ENCODE data around the gene IQCM. TPM values are rescaled to one million over a fixed set of nuclear protein-coding genes. Genes with fewer than 3 reads are reported as not detected.

The IQCM gene
- total and polyA plus RNA-seq, 10 of the 15 experiments (the other 5 are each of a cell fraction or from before 2014, with no cell fraction given) = not detected

- TF ChIP-seq CREM (IDR thresholded peaks at IDR 0.05; ENCODE audit: low read depth) (no peak), KAT2A (conservative IDR thresholded peaks at IDR 0.05; ENCODE audit: control insufficient read depth, low read depth, low read length) (no peak), MLLT1 (IDR thresholded peaks at IDR 0.05) (0 out of 2 replicates have a peak, but pooled peaks have one; percentile 23), TCF3 (IDR thresholded peaks at IDR 0.05; ENCODE audit: borderline replicate concordance, insufficient read depth, low read depth, low read length) (no peak), ATF7 (IDR thresholded peaks at IDR 0.05; ENCODE audit: low read depth) (peak; percentile 52), MAX (IDR thresholded peaks at IDR 0.05; ENCODE audit: low read depth, low read length) (peak; percentile 86; the same call in 1 of the 2 replicates), PAX5 (IDR thresholded peaks at IDR 0.05; ENCODE audit: borderline replicate concordance, low read depth, low read length) (no peak), EED (IDR thresholded peaks at IDR 0.05; ENCODE audit: low read depth) (no peak), KDM1A (IDR thresholded peaks at IDR 0.05; ENCODE audit: borderline replicate concordance) (no peak), USF1 (IDR thresholded peaks at IDR 0.05; ENCODE audit: borderline replicate concordance, extremely low read length, insufficient read depth, low read depth, low read length) (no peak), SP1 (IDR thresholded peaks at IDR 0.05; ENCODE audit: low read depth, low read length) (no peak), STAT1 (conservative IDR thresholded peaks at IDR 0.05) (no peak), PKNOX1 (IDR thresholded peaks at IDR 0.05) (no peak), NFYB (IDR thresholded peaks at IDR 0.05; ENCODE audit: insufficient read depth, low read depth, low read length) (no peak), RFX5 (IDR thresholded peaks at IDR 0.05; ENCODE audit: low read depth, low read length) (no peak), EGR1 (IDR thresholded peaks at IDR 0.05; ENCODE audit: borderline replicate concordance in 1 of 2, low read depth in 2 of 2, low read length in 2 of 2) (no peak), RCOR1 (conservative IDR thresholded peaks at IDR 0.05; ENCODE audit: low read depth, low read length) (no peak), NFIC (IDR thresholded peaks at IDR 0.05; ENCODE audit: low read depth, low read length) (no peak), IKZF2 (IDR thresholded peaks at IDR 0.05) (peak in 1 of 2 experiments; percentile 31; a peak in 1 of 4 replicates), MYC (IDR thresholded peaks at IDR 0.05; ENCODE audit: insufficient read depth, insufficient read length, insufficient replicate concordance, low read length, severe bottlenecking) (no peak)
- TF ChIP-seq, protein P1, sequence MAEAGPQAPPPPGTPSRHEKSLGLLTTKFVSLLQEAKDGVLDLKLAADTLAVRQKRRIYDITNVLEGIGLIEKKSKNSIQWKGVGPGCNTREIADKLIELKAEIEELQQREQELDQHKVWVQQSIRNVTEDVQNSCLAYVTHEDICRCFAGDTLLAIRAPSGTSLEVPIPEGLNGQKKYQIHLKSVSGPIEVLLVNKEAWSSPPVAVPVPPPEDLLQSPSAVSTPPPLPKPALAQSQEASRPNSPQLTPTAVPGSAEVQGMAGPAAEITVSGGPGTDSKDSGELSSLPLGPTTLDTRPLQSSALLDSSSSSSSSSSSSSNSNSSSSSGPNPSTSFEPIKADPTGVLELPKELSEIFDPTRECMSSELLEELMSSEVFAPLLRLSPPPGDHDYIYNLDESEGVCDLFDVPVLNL (IDR thresholded peaks at IDR 0.05; ENCODE audit: low read depth, low read length) = no peak
- TF ChIP-seq, protein P2, sequence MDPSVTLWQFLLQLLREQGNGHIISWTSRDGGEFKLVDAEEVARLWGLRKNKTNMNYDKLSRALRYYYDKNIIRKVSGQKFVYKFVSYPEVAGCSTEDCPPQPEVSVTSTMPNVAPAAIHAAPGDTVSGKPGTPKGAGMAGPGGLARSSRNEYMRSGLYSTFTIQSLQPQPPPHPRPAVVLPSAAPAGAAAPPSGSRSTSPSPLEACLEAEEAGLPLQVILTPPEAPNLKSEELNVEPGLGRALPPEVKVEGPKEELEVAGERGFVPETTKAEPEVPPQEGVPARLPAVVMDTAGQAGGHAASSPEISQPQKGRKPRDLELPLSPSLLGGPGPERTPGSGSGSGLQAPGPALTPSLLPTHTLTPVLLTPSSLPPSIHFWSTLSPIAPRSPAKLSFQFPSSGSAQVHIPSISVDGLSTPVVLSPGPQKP (IDR thresholded peaks at IDR 0.05; ENCODE audit: low read depth, low read length) = no peak
- TF ChIP-seq, protein P3, sequence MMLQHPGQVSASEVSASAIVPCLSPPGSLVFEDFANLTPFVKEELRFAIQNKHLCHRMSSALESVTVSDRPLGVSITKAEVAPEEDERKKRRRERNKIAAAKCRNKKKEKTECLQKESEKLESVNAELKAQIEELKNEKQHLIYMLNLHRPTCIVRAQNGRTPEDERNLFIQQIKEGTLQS (IDR thresholded peaks at IDR 0.05; ENCODE audit: borderline replicate concordance, extremely low read depth, low read depth, low read length) = no peak
- TF ChIP-seq, protein P4, sequence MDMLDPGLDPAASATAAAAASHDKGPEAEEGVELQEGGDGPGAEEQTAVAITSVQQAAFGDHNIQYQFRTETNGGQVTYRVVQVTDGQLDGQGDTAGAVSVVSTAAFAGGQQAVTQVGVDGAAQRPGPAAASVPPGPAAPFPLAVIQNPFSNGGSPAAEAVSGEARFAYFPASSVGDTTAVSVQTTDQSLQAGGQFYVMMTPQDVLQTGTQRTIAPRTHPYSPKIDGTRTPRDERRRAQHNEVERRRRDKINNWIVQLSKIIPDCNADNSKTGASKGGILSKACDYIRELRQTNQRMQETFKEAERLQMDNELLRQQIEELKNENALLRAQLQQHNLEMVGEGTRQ (IDR thresholded peaks at IDR 0.05; ENCODE audit: borderline replicate concordance, low read depth, low read length) = no peak
These were observed 240.7 kb downstream of the IQCM start (continued) for GRCh38 chr4:149574971-149575370.
